ENCODE data around the gene DNAH2. TPM values are rescaled to one million over a fixed set of nuclear protein-coding genes. Genes with fewer than 3 reads are reported as not detected.

DNAH2 gene
- polyA plus RNA-seq, 1 donor, result 0.52 TPM

DNA sequence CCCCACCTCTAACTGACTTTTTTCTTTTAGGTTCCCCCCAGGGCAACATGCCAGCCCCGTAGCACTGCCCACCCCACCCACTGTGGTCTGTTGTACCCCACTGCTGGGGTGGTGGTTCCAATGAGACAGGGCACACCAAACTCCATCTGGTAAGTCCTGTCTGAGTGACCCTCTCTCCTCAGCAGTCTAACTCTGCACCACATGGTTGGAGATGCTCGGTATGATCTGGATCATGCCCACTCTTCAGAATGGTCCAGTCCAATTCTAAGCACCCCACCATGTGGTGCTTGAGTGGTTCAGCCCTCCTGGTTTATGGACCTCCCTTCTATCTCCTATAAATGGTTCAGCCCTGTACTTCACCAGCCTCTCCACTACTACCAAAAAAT, 122.3 kb downstream of the DNAH2 start:
- DNase-seq, result no peak

DNA sequence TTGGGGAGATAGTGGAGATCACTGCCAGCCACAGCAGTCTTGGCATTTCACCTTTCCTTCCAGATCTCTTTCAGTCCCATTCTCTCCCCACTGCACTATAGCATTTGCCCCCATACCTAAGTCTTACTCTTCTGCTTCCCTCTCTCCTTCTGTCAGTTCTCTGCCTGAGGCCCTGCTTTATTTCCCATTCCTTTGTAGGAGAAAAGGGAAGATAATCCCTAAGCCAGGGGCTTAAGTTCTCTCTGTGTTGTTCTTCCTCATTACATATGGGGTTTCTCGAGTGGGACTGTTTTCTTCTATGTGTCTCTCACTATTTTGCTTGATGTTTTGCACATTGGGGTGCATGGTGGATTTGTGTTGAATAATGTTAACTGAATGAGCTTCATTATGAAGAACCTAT, 122.9 kb downstream of the DNAH2 start:
- DNase-seq, result no peak

DNA sequence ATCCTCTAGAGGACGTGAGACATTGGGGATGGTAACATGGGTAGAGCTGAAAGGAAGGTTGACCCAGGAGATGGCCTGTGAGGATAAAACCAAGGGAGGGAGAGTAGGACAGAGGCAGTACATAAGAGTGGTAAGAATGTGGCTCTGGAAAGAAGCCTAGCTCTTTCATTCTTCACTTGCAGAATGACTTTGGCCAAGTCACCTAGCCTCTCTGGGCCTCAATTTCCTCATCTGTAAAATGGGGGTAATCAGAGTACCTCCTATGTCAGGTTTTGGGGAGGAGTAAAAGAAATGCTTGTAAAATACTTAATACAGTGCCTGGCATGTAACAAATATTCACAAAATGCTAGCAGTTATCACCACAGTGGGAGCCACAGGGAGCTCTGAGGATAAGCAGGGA, 123.3 kb downstream of the DNAH2 start:
- DNase-seq, result no peak

DNA sequence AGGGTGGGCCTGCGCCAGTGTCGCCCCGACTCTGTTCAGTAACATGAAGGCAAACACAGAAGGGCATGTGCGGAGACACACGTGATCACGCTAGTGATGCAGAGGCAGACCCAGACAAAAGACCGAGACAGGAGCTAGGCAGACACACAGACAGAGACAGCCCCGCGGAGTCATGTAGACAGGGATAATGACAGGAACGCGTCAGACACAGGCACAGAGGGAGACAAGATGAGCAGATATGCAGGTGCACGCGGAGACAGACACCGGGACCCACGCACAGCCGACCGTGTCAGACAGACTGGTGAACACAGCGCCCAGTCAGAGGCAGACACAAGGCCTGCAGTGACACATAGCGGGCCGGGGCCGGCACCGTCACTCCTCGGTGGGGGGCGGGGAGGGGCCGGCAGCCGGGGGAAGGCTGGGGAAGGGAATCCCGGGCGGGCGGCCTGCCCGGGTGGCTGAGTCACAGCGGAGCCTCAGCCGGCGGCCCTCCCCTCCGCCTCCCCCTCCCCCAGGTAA, 123.9 kb downstream of the DNAH2 start:
- DNase-seq, result peak; percentile 53

DNA sequence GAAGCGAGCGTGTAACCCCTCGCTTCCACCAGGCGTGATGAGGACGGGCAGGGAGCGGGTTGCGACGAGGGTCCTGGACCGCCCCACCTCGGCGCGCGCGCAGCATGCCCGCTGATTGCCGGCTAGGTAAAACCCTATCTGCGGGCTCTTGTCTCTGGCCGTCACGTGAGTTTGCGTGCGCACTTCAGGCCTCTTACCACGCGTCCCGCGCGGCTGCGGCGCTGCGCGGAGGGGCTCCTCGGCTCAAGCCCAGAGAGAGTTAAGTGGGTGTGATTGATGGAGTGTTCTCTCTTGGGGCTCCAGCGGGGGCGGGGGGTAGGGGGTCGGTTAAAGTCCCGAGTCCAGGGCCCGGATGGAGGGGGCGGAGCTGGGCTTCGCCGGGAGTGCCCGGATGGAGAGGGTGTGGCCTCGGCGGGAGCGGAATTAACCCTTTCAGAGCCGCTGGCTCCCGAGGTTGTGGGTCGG, 124.4 kb downstream of the DNAH2 start:
- peak; percentile 91 for DNase-seq

DNA sequence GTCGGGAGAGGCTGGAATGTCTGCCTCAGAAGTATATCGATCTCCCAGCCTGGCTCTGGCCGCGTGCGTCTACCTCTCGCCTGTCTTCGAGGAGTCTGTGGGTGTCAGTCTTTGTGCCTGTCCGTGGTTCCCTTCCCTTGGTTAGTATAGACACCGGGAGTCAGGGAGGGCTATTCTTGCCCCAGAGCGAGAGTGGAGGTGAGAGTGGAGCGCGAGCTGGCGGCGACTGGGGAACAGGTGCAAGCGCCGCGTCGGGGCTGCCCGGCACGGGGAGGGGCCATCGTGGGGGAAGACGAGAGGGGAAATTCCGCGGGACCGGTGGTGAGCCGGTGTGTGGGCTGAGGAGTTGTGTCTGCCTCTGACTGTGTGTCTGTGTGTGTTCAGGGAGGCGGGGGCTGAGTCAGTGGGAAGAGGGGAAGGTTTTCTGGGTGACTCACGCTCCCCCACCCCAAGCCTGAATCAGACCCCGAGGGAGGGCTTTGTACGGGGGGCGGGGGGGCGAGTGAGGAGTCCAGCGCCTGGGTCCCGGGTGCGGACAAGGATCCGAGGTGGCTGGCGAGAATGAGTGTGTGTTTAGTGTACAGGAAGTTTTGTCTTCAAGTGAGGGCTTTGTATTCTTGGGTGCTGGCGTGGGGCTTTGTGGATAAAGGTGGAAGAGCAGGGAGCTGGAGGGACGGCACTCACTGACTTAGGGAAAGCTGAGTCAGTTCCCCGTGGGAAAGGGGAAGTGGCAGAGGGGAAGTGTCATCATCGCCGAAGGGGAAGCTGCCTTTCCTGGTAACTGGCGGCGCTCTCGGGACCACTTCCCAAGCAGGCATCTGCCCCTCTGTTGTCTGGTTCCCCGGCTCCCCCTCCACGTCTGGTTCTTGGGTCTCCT, 125.1 kb downstream of the DNAH2 start:
- DNase-seq, result peak; percentile 41

DNA sequence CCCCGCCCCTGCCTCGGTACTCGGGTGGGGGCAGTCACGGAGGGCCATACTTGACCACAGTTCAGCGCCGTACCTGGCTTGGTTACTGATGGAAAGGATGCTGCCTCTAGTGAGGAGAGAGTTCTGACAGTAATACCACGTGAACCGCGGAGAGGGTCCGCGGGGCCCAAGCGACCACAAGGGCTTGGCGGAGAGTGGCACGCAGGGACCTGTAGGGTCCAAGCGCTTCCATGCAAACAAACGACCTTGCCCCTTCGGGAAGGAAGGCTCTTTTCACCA, 125.7 kb downstream of the DNAH2 start:
- DNase-seq, result peak; percentile 15

DNA sequence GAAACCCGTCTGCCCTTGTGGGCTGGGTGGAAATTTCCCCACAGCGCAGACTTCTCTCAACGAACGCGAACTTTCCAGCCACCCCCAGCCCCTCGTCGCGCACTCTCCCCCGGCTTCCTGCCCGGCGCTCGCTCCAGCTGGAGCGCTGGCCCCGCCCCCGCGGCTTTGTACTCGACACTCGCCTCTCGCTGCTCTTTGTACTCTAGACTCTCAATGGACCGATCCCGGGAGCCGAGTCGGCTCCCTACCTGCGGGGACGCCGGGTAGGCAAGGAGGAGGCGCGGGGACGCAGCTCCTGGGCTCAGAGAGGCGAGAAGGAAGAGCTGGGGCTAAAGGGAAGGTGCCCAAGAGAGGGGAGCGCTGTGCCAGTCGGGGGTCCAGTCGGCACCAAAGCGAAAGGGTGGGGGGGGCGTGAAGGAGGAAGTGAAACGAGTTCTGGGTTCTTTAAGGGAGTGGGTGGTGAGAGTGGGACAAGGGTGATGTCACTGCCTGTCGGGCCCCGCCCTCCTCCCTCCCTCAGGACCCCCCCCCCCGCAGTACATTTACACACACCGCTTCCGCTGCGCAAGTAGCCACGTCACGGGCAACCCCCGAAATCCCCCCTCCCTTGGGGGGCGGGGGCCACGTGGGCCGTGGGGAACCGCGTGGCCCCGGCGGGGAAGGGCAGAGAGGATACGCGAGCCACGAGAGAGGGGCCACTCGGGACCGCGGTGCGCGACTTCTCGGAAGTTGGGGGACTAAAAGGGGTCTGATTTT, 126.2 kb downstream of the DNAH2 start:
- peak; percentile 75 for DNase-seq

DNA sequence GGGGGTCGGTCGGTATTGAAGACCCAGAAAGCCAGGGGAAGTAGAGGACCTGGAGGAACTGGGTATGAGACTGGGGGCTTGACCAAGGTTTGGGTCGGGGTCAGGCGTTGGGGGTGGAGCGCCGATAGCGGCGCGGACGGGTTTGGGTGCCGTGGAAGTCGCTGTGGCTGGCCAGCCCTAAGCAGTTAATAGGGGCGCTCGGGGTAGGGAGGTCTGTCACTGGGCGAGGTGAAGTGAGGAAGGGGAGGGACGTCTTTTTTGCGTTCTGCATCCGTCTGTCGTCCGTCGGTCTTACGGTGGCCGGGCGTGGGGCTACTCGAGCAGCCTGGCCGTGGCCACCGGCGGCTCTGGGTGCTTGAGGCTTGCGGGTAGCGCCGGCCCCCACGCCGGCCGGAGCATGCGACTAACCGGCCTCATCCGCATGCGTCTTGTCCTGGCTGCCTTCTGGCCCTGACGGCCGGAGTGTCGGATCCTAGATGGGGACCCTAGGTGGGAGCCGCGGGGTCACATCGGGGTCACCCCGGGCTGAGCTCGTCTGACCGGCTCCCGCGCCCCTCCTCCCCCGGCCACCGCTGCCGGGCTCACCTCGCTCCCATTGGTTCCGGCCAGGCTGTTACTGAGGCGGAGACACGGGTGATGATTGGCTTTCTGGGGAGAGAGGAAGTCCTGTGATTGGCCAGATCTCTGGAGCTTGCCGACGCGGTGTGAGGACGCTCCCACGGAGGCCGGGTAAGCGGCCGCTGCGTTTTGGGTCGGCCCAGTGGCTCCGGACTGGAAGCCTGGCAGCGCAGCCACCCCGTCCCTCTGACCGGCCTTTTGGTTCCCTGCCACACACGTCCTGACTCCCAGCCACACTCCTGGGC, 127.0 kb downstream of the DNAH2 start:
- DNase-seq, result peak; percentile 91

DNA sequence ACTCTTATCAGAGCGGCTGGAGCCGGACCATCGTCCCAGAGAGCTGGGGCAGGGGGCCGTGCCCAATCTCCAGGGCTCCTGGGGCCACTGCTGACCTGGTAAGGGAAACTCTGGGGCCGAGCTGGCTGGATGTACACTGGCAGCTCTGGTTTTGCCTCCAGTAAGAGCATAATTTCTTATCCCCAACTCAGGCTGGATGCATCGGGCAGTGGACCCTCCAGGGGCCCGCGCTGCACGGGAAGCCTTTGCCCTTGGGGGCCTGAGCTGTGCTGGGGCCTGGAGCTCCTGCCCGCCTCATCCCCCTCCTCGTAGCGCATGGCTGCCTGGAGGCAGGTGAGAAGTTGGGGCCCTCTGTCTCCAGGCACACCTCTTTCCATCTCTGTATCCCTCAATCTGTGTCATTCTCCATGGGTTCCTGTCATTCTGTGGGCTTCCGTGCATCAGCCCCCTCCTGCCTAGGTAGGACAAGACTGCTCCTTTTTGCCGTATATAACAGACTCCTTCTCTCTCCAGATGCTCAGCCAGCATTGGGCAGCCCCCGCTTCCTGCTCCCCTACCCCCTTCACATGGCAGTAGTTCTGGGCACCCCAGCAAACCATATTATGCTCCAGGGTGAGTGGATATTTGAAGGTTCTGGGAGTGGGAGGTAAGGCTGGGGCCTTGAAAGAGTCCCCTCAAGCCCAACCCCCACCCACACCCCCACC, 128.0 kb downstream of the DNAH2 start:
- no peak for DNase-seq

DNA sequence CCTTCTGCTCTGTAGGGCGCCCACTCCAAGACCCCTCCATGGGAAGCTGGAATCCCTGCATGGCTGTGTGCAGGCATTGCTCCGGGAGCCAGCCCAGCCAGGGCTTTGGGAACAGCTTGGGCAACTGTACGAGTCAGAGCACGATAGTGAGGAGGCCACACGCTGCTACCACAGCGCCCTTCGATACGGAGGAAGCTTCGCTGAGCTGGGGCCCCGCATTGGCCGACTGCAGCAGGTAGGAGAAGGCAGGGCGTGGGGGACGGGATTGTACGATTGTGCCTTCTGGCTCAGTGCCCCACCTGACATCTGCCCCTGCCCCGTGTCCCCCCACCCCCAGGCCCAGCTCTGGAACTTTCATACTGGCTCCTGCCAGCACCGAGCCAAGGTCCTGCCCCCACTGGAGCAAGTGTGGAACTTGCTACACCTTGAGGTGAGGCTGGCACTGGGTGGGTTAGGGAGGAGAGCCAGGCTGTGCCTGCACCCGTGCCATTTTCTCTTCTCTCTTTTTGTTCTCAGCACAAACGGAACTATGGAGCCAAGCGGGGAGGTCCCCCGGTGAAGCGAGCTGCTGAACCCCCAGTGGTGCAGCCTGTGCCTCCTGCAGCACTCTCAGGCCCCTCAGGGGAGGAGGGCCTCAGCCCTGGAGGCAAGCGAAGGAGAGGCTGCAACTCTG, 128.7 kb downstream of the DNAH2 start:
- no peak for DNase-seq

DNA sequence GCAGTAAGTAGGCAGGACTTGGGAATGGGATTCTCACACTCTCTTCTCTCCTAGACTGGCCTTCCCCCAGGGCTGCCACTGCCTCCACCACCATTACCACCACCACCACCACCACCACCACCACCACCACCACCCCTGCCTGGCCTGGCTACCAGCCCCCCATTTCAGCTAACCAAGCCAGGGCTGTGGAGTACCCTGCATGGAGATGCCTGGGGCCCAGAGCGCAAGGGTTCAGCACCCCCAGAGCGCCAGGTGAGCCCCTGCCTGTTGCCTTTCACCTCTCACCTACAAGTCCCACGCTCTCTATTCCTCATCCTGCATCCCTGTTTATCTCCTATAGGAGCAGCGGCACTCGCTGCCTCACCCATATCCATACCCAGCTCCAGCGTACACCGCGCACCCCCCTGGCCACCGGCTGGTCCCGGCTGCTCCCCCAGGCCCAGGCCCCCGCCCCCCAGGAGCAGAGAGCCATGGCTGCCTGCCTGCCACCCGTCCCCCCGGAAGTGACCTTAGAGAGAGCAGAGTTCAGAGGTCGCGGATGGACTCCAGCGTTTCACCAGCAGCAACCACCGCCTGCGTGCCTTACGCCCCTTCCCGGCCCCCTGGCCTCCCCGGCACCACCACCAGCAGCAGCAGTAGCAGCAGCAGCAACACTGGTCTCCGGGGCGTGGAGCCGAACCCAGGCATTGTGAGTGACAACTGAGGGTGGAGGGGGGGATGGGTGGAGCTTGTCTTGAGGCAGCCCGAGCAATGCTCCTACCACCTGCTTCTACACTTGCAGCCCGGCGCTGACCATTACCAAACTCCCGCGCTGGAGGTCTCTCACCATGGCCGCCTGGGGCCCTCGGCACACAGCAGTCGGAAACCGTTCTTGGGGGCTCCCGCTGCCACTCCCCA, 129.5 kb downstream of the DNAH2 start:
- DNase-seq, result no peak

DNA sequence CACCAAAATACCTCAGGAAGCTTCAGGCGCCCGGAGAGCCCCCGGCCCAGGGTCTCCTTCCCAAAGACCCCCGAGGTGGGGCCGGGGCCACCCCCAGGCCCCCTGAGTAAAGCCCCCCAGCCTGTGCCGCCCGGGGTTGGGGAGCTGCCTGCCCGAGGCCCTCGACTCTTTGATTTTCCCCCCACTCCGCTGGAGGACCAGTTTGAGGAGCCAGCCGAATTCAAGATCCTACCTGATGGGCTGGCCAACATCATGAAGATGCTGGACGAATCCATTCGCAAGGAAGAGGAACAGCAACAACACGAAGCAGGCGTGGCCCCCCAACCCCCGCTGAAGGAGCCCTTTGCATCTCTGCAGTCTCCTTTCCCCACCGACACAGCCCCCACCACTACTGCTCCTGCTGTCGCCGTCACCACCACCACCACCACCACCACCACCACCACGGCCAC, 130.6 kb downstream of the DNAH2 start:
- DNase-seq, result no peak

DNA sequence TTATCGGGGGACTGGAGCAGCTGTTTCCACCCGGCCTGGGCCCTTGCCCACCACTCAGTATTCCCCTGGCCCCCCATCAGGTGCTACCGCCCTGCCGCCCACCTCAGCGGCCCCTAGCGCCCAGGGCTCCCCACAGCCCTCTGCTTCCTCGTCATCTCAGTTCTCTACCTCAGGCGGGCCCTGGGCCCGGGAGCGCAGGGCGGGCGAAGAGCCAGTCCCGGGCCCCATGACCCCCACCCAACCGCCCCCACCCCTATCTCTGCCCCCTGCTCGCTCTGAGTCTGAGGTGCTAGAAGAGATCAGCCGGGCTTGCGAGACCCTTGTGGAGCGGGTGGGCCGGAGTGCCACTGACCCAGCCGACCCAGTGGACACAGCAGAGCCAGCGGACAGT, 131.2 kb downstream of the DNAH2 start:
- no peak for DNase-seq

DNA sequence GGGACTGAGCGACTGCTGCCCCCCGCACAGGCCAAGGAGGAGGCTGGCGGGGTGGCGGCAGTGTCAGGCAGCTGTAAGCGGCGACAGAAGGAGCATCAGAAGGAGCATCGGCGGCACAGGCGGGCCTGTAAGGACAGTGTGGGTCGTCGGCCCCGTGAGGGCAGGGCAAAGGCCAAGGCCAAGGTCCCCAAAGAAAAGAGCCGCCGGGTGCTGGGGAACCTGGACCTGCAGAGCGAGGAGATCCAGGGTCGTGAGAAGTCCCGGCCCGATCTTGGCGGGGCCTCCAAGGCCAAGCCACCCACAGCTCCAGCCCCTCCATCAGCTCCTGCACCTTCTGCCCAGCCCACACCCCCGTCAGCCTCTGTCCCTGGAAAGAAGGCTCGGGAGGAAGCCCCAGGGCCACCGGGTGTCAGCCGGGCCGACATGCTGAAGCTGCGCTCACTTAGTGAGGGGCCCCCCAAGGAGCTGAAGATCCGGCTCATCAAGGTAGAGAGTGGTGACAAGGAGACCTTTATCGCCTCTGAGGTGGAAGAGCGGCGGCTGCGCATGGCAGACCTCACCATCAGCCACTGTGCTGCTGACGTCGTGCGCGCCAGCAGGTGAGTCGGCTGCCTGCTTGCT, 131.7 kb downstream of the DNAH2 start:
- DNase-seq, result no peak

DNA sequence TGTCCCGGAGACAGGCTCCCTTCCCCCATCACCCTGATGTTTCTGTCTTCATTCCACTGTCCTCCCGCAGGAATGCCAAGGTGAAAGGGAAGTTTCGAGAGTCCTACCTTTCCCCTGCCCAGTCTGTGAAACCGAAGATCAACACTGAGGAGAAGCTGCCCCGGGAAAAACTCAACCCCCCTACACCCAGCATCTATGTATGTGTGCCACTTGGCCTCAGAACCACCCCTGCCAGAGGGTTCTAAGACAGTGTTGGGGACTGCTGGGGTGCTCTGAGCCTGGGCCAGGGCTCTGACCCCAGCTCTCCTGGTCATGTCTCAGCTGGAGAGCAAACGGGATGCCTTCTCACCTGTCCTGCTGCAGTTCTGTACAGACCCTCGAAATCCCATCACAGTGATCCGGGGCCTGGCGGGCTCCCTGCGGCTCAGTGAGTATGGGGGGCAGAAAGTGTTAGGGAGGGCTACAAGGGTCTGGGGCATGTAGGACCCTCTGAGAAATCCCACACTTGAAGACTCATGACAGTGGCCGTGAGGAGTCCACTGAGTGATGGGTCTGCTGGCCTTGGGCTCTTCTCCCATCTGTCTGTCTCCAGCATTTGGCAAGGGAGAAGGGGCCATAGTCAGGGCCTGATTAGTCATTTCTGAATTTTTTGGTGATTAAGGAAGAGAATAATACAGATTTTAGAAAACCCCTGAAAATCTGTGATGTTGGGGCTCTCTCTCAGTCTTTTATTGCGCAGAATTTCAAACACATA, 132.4 kb downstream of the DNAH2 start:
- no peak for DNase-seq

DNA sequence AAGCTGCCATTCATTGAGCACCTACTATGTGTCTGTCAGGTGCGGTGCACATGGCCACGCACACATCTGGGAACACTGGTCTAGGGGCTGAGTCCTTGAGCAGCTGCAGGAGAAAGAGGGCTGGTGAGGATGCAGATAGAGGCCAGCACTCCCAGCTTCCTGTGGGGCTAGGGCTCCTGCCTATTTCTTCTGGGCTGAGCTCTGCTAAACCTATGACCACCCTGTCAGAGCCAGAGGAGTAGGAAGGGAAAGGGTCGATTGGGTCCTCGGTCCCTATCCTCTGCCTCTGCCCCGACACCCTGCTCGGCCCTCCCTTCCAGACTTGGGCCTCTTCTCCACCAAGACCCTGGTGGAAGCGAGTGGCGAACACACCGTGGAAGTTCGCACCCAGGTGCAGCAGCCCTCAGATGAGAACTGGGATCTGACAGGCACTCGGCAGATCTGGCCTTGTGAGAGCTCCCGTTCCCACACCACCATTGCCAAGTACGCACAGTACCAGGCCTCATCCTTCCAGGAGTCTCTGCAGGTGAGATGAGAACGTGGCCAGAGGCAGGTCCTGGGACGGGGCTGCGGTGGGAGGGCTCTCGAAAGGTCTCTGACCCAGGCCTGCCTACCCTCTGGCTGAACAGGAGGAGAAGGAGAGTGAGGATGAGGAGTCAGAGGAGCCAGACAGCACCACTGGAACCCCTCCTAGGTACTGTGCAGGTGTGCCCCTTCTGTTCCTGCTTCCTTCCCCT, 133.3 kb downstream of the DNAH2 start:
- no peak for DNase-seq
